WI38 (cell line): ENCODE results near the gene XKR7.

ENCODE experiments used
- H3K4me3 ChIP-seq: 2 replicates; pipeline ENCODE4 v1.5.1; 2011; ENCODE audit warnings: low read depth, mild to moderate bottlenecking, control low read depth, low read length
- CTCF ChIP-seq: IDR thresholded peaks from 2 replicates; pipeline ENCODE4 v1.5.1; 2012; ENCODE audit warnings: low read depth, mild to moderate bottlenecking, control low read depth, low read length

XKR7 gene

GRCh38 chr20:32018269-32019155 lies 50.6 kb downstream of the XKR7 start:
- TF ChIP-seq CTCF, result no peak
- H3K4me3 ChIP-seq, result 0 out of 2 replicates have a peak overlapping the region, but pooled peaks have one; percentile 29

- no peak overlapping the region for H3K4me3 ChIP-seq
- no peak for TF ChIP-seq CTCF
These were observed 51.2 kb downstream of the XKR7 start for GRCh38 chr20:32019156-32019510.

GRCh38 chr20:32019563-32020463 lies 51.9 kb downstream of the XKR7 start:
- TF ChIP-seq CTCF, result no peak
- no peak overlapping the region for H3K4me3 ChIP-seq

GRCh38 chr20:32021091-32021490 lies 53.1 kb downstream of the XKR7 start:
- TF ChIP-seq CTCF, result no peak
- H3K4me3 ChIP-seq, result no peak overlapping the region

GRCh38 chr20:32024683-32025295 lies 56.8 kb downstream of the XKR7 start:
- TF ChIP-seq CTCF, result no peak
- no peak overlapping the region for H3K4me3 ChIP-seq

- H3K4me3 ChIP-seq, result no peak overlapping the region
- no peak for TF ChIP-seq CTCF
These were observed 59.7 kb downstream of the XKR7 start for GRCh38 chr20:32027643-32028042.
